ENCODE data around the gene ZNF90. TPM values are rescaled to one million over a fixed set of nuclear protein-coding genes. Genes with fewer than 3 reads are reported as not detected.

The ZNF90 gene
- total RNA-seq, 2 donors from 2014 or later, result 21.8 to 26.8 TPM

Other genes with a start within 250 kb of the ZNF90 start
- 10 to 100 TPM; 23.8 to 30.8 TPM for gene ZNF253, start 212.1 kb upstream of the ZNF90 start, total RNA-seq
- gene ZNF93, start 177.1 kb upstream of the ZNF90 start, total RNA-seq, result 10 to 100 TPM; 18.8 to 23.5 TPM
- 10 to 100 TPM; 13.3 to 14.1 TPM for gene ZNF682, start 38.5 kb upstream of the ZNF90 start, total RNA-seq
- 10 to 100 TPM; 14.0 to 17.3 TPM for gene ZNF486, start 89.2 kb downstream of the ZNF90 start, total RNA-seq